Testis (tissue), 2 donors: Measurements from ENCODE around the gene ADCYAP1.

ENCODE experiments used
- CTCF ChIP-seq, 3 experiments: fragments of 450-650 bp in 2 of 3; fragments of 200-600 bp in 1 of 3; sonication (generic) in 1 of 3; IDR thresholded peaks; one replicate each; pipeline ENCODE4 v1.5.1; 2016 to 2019; ENCODE audit warnings: antibody characterized with exemption in 3 of 3, mild to moderate bottlenecking in 2 of 3, moderate library complexity in 1 of 3
- POLR2A ChIP-seq: fragments of 450-650 bp; IDR thresholded peaks from one replicate; pipeline ENCODE4 v1.6.1; 2017; ENCODE audit warnings: antibody characterized with exemption, mild to moderate bottlenecking, moderate library complexity

DNA sequence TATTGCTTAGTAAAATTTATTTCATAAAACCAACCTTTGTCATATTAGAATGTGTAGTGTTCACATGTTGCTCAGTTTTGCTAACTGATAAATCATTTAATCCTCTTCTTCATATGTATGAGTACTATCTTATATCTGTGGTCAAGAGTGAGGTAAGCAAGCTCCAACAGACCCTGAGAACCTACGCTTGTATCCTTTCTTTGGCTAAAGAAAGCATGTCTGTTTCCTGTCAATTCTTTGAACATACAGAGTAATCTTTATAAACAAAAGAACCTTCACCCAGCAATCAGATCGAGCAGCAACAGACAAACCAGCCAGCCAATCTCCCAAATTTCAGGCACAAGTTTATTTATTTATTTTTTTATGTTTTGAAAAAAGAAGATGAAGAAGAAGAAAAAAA lies 6.4 kb downstream of the ADCYAP1 start:
- no peak for TF ChIP-seq CTCF (IDR thresholded peaks at IDR 0.05)
- no peak for TF ChIP-seq POLR2A
